ENCODE measurements around the gene HOXB8. TPM values are rescaled to one million over a fixed set of nuclear protein-coding genes. Genes with fewer than 3 reads are reported as not detected.

HOXB8 gene
- polyA plus RNA-seq, 1 donor from 2014 or later: not detected

GRCh38 chr17:48582750-48583069, 32.4 kb downstream of the HOXB8 start:
- no peaks in the 10 kb centered on the region for H3K9me2 ChIP-seq (ENCODE audit: insufficient read depth, low read length)

GRCh38 chr17:48579760-48580554, 35.1 kb downstream of the HOXB8 start:
- H3K79me2 ChIP-seq (replicated peaks; ENCODE audit: insufficient read depth, low read length): no peaks in the 10 kb centered on the region
- H3K9me2 ChIP-seq (ENCODE audit: insufficient read depth, low read length): no peaks in the 10 kb centered on the region

More at GRCh38 chr17:48582750-48583069, 32.4 kb downstream of the HOXB8 start:
- Histone ChIP-seq H3K9ac (ENCODE audit: low read length) (no peak overlapping the region), H3K27ac (ENCODE audit: low read length) (no peak overlapping the region), H2AFZ (ENCODE audit: low read depth, low read length) (no peak overlapping the region), H3K79me2 (replicated peaks; ENCODE audit: insufficient read depth, low read length) (no peaks in the 10 kb centered on the region), H3K27me3 (ENCODE audit: insufficient read depth, low read depth, low read length) (peaks cover 98% of the 10 kb centered on the region), H3K4me3 (ENCODE audit: low read length) (no peak overlapping the region), H3K36me3 (ENCODE audit: insufficient read depth, low read length) (no peaks in the 10 kb centered on the region), H3F3A (ENCODE audit: insufficient read depth, low read length, poor library complexity, severe bottlenecking) (no peaks in the 10 kb centered on the region), H4K20me1 (ENCODE audit: insufficient read depth) (no peaks in the 10 kb centered on the region), H3K9me3 (ENCODE audit: low read length) (peaks cover 8% of the 10 kb centered on the region), H3K4me2 (ENCODE audit: low read length) (no peak overlapping the region)
- TF ChIP-seq REST (IDR thresholded peaks at IDR 0.05; ENCODE audit: borderline replicate concordance) (no peak), MXI1 (conservative IDR thresholded peaks at IDR 0.05; ENCODE audit: poor library complexity, severe bottlenecking) (no peak), CTCF (IDR thresholded peaks at IDR 0.05; ENCODE audit: poor library complexity, severe bottlenecking) (no peak), RAD21 (conservative IDR thresholded peaks at IDR 0.05) (no peak), SMC3 (conservative IDR thresholded peaks at IDR 0.05; ENCODE audit: poor library complexity) (no peak), EP300 (conservative IDR thresholded peaks at IDR 0.05; ENCODE audit: poor library complexity, severe bottlenecking) (no peak), EZH2 (IDR thresholded peaks at IDR 0.05; ENCODE audit: borderline replicate concordance, insufficient read depth, low read length, poor library complexity, severe bottlenecking) (no peak)

GRCh38 chr17:48579471-48579759, 35.7 kb downstream of the HOXB8 start:
- peaks cover 98% of the 10 kb centered on the region for H3K27me3 ChIP-seq (ENCODE audit: insufficient read depth, low read depth, low read length)
- H3K4me3 ChIP-seq (ENCODE audit: low read length): no peak overlapping the region
- H3K36me3 ChIP-seq (ENCODE audit: insufficient read depth, low read length): no peaks in the 10 kb centered on the region
- no peak overlapping the region for H2AFZ ChIP-seq (ENCODE audit: low read depth, low read length)
- no peak overlapping the region for H3K27ac ChIP-seq (ENCODE audit: low read length)
- H4K20me1 ChIP-seq (ENCODE audit: insufficient read depth): no peaks in the 10 kb centered on the region
- no peaks in the 10 kb centered on the region for H3K9me3 ChIP-seq (ENCODE audit: low read length)
- H3K9me2 ChIP-seq (ENCODE audit: insufficient read depth, low read length): no peaks in the 10 kb centered on the region
- no peak overlapping the region for H3K4me2 ChIP-seq (ENCODE audit: low read length)
- no peaks in the 10 kb centered on the region for H3F3A ChIP-seq (ENCODE audit: insufficient read depth, low read length, poor library complexity, severe bottlenecking)
- no peak overlapping the region for H3K9ac ChIP-seq (ENCODE audit: low read length)
- TF ChIP-seq EP300 (conservative IDR thresholded peaks at IDR 0.05; ENCODE audit: poor library complexity, severe bottlenecking) (no peak), RAD21 (conservative IDR thresholded peaks at IDR 0.05) (no peak), TAF1 (IDR thresholded peaks at IDR 0.05; ENCODE audit: low read depth) (no peak), EZH2 (IDR thresholded peaks at IDR 0.05; ENCODE audit: borderline replicate concordance, insufficient read depth, low read length, poor library complexity, severe bottlenecking) (peak; percentile 3), POLR2AphosphoS5 (IDR thresholded peaks at IDR 0.05) (no peak)
- H3K79me2 ChIP-seq (replicated peaks; ENCODE audit: insufficient read depth, low read length): no peaks in the 10 kb centered on the region

More at GRCh38 chr17:48579760-48580554, 35.1 kb downstream of the HOXB8 start:
- H3F3A ChIP-seq (ENCODE audit: insufficient read depth, low read length, poor library complexity, severe bottlenecking): no peaks in the 10 kb centered on the region
- no peak overlapping the region for H2AFZ ChIP-seq (ENCODE audit: low read depth, low read length)
- no peaks in the 10 kb centered on the region for H3K9me3 ChIP-seq (ENCODE audit: low read length)
- H4K20me1 ChIP-seq (ENCODE audit: insufficient read depth): no peaks in the 10 kb centered on the region
- no peak overlapping the region for H3K9ac ChIP-seq (ENCODE audit: low read length)
- H3K4me2 ChIP-seq (ENCODE audit: low read length): no peak overlapping the region
- no peak for TF ChIP-seq SMC3 (conservative IDR thresholded peaks at IDR 0.05; ENCODE audit: poor library complexity)
- peak; percentile 53 for TF ChIP-seq POLR2AphosphoS5 (IDR thresholded peaks at IDR 0.05)
- H3K27me3 ChIP-seq (ENCODE audit: insufficient read depth, low read depth, low read length): peaks cover 98% of the 10 kb centered on the region
- no peak overlapping the region for H3K4me3 ChIP-seq (ENCODE audit: low read length)
- no peak overlapping the region for H3K27ac ChIP-seq (ENCODE audit: low read length)
- no peaks in the 10 kb centered on the region for H3K36me3 ChIP-seq (ENCODE audit: insufficient read depth, low read length)

Measured in neural cell (in vitro differentiated cells).